Stimulated activated CD8-positive, alpha-beta memory T cell treated with anti-CD3 and anti-CD28 coated beads, Interleukin-4, amount 100 ng/mL, for 1 hour (primary cell): Measurements from ENCODE around the gene CR1L.
"Not testable (repeated sequence)": the region's sequence is repeated elsewhere in the genome, so short reads cannot be mapped to it uniquely, and the experiment has no call there.

Source experiments
- DNase-seq, 2 donors: peaks; one replicate each; pipeline ENCODE4 v3.0.0-alpha.2; 2020; ENCODE audit warnings: low read depth in 2 of 2, low spot score in 1 of 2

The CR1L gene

DNA sequence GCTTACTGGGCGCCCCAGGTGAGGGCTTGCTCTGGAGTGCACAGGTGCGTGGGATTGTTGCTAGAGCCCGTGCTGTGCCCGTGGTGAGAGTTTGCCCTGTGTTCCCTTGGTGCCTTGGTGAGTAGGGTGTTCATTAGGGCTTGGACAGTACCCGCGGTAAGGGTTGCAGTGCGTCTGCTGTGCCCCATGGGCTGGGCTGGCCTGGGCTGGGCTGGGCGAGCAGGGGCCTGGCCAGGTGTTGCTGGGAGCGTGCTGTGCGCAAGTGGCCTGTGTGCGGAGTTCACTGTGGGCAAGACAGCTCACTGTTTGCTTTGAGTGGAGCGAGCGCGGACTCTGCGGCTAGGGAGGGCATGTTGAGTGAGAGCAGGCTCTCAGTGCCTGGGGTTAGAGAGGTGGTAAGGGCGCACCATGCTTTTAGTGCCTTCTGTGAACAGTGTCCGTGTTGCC is 725 bp downstream of the CR1L start:
- no peak for DNase-seq

DNA sequence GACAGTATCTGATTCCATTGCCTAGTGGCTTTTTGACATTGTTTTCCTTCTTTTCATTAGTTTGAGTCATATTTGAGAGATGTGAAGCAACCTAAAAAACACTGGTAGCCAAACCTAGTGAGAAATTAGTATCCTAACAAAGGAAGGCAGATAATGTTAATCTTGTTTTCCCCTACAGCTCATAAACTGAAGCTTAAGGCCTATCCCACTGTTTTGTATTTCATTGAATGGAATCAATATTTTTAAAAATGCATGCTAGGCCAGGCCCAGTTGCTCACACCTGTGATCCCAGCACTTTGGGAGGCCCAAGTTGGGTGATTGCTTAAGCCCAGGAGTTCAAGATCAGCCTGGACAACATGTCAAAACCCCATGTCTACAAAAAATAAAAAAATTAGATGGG is 1.2 kb downstream of the CR1L start:
- DNase-seq, result no peak

DNA sequence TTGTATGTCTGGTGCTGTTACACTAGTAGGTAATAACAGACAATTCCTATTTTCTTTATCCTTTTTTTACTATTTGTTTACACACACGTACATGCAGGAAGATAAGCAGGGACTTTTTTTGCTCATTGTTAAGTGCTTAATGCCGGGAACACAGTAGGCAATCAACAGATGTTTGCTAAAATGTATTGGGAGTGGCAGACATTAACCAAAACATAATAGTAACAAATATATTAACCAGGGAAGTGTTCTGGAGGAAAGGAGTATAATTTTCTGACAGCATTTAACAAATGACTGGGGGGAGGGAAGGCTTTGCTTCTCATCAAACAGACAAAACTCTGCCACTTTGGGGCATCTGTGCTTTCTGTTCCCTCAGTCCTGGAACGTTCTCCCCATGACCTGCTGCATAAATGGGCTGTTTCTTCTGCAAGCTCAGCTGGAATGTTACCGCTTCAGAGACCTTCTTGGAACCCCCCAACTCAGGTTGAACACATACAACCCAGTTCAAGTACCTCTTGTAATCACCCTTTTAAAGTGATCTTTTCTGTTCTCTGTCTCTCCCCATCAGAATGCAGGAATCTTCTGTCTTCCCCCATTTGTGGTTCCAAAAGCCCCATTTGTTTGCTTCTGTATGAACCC is 2.1 kb downstream of the CR1L start:
- no peak for DNase-seq

DNA sequence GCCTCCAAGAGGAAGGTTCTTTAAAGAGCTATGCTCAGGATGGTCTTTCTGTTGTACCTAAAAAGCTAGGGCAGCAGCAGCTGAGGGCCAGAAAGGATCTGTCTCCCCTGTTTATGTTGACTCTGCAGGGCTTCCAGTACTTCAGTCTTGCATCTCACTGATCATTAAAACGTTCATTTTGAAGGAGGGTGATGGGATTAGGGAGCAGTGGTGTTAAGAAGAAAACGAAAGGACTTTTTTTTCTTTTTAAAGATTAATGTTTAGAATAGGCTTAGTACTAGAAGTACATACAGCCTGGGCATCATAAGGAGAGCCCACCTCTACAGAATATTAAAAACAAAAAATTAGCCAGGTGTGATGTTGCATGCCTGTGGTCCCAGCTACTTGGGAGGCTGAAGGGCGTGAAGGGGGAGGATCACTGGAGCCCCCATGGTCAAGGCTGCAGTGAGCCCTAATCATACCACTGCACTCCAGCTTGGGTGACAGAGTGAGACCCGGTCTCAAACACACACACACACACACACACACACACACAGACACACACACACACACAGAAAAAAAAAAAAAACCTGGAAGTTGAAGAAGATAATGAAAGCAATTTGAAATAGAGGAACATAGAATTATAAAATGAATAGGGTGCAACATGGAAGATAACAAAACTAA is 2.9 kb downstream of the CR1L start:
- no peak for DNase-seq

DNA sequence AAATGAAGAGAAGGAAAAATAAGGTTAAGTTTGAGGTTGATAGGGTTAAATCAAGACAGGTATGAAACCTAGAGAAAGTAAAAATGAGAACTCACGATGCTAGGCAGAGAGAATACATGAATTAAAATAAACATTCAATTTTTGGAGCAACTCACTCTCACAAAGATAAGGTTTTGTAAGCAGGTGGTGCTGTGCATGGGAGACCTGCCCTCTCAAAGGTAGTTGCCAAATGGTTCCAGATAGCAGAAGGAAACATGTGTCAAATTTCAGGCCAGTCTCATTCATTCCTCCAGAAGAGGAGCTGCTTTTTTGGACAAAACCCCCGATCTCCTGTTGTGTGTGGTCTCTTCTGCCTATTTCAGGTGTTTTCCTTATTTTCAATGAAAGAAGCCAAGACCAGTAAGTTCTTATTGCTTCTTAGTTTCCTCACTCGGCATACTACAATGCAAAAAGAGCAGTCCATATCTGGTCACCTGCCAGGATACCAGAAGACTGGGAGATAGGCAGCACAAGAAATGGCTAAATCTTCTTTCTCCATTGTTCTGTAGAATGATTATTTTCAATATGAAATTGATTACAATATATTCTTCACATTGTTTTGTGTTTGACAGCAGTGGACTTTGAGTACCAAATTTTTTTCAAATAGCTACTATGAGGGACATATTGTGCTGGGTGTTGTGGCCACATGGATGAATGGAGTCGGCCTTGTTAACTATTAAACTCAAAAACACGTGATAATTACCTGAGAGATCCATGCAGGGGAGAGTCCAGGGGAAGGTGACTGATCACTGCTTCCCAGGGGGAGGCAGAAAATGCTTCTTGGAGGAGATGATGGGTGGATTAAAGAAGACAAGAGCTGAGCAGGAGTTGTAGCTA is 3.6 kb downstream of the CR1L start:
- no peak for DNase-seq

DNA sequence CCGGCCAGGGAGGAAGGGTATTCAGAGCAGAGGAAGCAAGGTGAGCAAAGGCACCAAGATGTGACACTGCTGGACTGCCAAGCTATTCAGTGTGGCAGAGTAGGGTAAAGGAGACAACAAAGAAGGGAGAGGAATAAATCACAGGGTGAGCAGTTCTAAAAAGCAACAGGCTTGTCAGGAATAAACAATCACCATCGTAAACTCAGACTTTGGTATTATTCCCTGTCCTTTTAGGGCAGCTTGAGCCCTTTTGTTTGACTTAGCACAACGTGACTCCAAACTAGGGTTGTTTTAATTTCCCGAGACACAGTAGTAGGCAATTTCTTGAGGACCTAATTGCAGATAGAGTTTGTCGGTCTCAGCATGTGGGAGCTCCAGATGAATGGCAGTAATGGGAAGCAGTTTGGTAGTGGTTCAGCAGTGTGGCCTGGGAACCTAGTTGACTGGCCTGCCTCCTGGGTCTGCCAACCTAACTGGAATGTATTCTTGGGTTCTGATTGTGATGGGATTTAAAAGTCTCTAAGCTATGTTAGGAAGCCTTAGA is 4.3 kb downstream of the CR1L start:
- DNase-seq, result no peak

DNA sequence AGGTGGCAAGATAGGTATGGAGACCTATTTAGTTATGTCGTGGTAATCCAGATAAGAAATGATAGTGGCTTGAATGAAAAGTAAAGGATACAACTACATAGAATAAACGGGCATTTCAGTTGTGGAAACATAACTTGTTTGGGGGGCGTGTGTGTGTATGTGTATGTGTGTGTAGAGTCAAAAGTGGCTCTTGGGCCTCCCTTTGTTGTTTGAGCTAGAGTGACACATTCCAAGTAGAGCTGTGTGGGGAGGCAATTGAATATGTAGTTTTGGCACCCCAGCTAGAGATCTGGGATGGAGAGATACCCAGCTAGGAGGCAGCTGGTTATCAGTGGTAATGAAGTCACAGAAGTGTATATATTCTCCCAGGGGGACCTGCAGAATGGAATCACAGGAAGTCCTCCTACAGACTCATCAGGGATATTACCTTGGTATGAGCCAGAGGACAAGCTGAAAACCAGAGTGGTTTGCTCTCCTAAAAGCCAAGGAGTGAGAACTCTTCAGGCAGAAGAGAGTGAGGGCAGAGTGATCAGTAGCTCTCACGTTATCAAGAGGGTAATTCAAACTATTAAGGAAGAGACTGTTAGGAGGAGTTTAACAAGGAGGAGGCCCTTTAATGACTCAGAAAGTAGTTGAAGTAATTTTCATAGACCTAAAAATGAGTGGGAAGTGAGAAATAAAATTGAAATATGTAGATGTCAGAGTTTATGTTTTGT is 5.1 kb downstream of the CR1L start:
- no peak for DNase-seq

DNA sequence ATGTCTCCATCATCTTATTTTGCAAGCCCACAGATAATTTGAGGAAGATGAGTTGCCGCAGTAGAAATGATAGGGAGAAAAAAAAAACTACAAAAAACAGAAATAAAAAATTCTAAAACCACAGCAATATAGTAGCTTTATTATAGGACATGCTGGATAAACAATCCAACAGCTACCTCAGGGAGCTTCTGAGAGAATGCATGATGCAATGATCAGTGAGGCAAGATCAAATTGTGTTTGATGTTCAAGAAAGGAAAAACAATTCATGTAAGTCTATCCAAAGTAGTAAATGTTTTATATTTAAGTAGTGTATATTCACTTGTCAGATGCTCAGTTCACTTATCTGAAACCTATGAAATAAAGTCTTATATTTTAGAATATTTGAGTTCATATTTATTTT is 6.7 kb downstream of the CR1L start:
- DNase-seq, result no peak

DNA sequence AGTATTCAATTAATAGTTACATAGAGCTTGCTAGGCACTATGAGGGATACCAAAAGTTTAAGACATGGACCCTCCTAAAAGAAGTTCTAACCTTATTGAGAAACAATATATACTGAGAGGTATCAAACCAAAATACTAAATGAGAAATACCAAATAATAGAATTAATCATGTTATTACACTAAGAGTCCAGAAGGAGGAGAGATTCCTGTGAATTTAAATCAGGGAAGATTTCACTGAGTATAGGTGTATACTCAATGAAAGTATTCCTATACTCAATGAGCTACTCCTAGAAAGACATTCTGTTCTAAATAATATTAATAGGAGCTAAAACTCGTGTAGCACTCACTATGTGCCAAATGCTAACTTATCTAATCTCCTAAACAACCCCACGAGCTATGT is 9.4 kb downstream of the CR1L start:
- no peak for DNase-seq

DNA sequence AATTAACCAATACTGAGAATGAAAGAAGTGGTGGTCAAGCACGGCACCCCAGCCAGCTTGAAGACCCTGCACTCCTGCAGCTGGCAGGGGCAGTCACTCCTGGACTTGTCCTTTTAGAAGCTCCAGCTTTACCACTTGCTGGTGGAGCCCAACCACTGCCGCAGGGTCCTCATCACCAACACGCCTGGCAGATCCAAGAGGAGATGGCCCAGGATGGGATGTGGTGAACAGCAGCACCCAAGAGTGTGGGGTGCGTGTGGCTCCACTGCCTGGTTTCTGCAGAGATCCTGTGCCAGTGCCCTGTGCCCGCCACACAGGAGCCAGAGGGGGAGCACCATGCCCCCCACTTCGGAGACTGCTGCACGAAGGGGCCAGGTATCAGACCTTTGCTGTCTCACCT is 13.5 kb downstream of the CR1L start:
- DNase-seq, result no peak

DNA sequence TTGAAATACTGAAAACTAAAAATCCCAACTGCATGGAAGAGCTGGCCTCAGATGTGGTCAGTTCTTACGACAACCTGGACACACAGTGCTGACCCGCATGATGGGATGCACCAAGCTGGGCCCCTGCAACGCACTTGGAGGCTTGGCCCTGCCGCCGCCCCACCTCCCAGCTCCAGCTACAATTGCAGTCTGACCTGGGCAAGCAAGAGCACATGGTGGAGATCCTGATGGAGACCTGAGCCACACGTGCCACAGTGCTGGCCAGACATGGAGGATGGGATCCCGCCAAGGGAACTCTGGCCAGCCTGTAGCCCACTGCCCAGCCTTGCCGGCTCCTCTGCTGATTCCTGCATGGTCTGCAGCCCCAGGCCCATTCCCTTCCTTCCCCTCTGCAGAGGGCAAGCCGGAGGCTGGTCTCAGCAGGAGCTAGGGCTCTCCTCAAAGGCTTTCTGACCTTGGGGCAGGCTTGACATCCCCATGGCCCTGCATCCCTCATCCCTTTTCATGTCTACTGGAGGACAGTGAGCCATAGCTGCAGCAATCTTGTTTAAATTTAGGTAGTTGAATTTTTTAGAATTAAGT is 14.1 kb downstream of the CR1L start:
- no peak for DNase-seq

DNA sequence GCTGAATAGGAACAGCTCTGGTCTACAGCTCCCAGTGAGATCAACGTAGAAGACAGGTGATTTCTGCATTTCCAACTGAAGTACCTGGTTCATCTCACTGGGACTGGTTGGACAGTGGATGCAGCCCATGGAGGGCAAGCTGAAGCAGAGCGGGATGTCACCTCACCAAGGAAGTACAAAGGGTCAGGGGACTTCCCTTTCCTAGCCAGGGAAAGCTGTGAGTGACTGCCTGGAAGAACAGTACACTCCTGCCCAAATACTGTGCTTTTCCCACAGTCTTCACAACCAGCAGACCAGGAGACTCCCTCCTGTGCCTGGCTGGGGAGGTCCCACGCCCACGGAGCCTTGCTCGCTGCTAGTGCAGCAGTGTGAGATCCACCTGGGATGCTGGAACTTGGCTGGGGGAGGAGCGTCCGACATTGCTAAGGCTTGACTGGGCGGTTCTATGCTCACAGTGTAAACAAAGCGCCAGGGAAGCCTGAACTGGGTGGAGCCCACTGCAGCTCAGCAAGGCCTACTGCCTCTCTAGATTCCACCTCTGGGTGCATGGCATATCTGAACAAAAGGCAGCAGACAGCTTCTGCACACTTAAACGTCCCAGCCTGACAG is 14.7 kb downstream of the CR1L start:
- DNase-seq, result no peak

DNA sequence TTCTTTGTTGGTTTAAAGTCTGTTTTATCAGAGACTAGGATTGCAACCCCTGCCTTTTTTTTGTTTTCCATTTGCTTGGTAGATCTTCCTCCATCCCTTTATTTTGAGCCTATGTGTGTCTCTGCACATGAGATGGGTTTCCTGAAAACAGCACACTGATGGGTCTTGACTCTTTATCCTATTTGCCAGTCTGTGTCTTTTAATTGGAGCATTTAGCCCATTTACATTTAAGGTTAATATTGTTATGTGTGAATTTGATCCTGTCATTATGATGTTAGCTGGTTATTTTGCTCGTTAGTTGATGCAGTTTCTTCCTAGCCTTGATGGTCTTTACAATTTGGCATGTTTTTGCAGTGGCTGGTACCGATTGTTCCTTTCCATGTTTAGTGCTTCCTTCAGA is 16.5 kb downstream of the CR1L start:
- not testable (repeated sequence) for DNase-seq

DNA sequence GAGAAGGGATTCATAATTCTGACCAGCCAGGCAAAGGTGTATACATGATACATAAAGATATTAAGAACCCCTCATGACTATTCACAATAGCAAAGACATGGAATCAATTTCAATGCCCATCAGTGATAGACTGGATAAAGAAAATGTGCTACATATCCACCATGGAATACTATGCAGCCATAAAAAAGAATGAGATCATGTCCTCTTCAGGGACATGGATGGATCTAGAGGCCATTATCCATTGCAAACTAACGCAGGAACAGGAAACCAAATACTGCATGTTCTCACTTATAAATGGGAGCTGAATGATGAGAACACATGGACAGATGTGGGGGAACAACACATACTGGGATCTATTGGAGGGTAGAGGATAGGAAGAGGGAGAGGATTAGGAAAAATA is 21.4 kb downstream of the CR1L start:
- no peak for DNase-seq

DNA sequence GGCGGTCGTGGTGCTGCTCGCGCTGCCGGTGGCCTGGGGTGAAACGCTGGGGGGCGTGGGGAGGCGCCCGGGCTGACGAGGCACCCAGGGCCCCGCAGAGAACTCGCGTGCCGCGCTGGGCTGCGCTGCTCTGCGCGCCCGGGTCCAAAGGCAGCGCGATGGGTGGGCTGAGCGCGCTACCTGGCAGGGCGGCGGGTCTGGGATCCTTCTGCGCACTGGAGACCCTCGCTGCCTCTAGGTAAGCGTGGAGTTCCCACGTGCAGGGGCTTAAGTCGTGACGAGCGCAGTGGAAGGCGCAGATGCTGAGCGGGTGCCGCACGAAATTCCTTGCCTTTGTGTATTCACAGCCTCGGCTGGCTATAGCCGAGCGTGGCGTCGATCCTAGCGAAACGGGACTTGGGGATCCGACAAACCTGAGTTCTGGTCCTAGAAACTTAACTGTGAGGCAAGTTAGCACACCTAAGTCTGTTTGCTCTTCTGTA is 24.6 kb downstream of the CR1L start:
- no peak for DNase-seq

DNA sequence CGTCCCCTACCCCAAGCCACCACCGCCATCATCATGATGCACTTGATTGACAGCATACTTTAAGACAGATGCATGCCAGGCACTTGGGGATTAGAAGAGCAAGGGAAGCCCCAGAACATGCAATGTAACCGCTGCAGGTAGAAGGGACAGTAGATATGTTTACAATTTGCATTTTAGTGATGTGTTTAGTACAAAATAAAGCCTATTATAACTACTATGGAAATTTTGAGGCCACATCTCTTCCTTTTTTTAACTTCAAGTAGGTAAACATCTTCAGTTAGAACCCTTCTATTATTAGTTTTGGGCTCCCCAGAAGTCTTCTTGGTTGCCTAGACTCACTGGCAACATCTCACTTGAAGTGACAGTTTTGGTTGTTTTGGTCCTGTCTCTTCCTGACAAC is 25.3 kb downstream of the CR1L start:
- DNase-seq, result no peak

DNA sequence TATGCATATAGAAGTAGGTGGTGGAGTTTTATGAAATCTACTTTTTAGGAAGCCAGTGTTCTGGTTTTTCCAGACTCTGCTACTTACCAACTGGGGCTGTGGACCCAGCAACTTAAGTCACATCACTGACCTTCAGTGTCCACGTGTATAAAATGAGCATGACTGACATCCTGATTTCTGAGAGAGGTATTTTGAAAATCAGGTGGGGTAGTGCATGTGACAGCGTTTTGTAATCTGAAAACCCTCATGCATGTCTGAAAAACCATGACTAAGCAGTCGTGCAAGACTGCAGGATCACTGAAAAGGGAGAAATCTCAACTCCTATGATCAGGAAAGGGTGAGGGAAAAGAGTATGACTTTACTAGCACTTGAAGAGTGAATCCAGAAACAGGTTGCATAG is 26.1 kb downstream of the CR1L start:
- DNase-seq, result no peak

DNA sequence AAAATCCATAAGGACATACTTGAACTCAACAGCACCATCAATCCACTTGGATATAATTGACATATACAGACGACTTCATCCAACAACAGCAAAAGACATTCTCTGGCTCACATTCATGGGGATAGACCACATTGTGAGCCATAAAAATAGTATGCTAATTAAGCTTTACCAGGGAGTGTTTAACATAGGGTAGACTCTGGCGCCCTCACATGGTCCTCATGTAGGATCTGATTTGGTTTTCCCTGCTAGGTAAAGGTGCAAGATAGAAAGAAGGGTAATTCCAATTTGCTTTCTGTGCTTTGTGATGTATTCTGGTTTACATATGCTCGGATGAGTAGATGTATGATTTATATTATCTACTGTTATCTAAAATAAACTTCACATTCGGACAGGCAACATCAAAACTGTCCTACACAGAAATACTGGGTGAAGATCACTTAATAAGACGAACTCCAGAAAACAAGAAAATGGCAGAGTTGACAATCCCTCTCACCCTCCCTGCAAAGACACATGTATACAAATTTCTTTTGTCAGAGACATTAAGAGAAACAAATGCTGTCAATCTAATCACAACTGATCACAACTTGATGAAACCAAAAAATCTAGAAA is 27.7 kb downstream of the CR1L start:
- no peak for DNase-seq

DNA sequence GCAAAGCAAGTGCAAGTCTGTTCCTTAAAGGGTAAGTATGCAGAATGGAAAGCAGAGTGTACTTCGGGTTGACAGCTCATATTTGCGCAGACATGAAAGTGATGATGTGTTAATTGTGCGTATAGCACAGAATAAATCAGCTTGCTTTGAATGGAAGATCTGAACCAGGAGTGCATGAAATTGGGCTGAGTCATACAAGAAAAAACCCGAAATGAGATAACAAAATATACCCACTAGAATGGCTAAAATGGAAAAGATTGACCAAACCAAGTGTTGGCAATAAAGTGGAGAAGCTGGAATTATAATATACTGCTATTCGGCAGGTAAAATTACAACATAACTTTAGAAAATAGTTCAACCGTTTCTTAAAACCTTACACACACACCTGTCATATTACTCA is 28.5 kb downstream of the CR1L start:
- no peak for DNase-seq

DNA sequence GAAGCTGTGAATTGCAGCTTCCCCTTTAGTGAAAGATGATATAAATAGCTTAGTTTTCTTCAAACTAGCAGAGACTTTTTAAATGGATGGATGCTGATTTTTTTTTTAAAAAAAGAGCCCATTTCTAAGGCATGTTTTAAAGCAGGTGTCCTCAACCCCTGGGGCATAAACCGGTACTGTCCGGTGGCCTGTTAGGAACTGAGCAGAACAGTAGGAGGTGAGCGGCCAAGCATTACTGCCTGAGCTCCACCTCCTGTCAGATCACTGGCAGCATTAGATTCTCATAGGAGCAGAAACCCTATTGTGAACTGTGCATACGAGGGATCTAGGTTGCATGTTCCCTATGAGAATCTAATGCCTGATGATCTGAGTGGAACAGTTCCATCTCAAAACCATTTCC is 31.2 kb downstream of the CR1L start:
- DNase-seq, result no peak
